Measurements from ENCODE around the gene TANK. TPM values are rescaled to one million over a fixed set of nuclear protein-coding genes. Genes with fewer than 3 reads are reported as not detected.
A peak's percentile ranks its signal among the peaks of the same experiment; 100 is the strongest.
"Not testable (repeated sequence)": the region's sequence is repeated elsewhere in the genome, so short reads cannot be mapped to it uniquely, and the experiment has no call there.

The TANK gene
- total and polyA plus RNA-seq, 2 donors (not counting 1 experiment from before 2014, with no cell fraction given), result 96.4 to 104 TPM

GRCh38 chr2:161281615-161282310 lies 121.5 kb downstream of the TANK start:
- not testable (repeated sequence) for H3K27me3 ChIP-seq (ENCODE audit: control insufficient read depth, insufficient read depth, low read length); H3K36me3 ChIP-seq (ENCODE audit: control insufficient read depth, insufficient read depth, low read length); H3K4me2 ChIP-seq (ENCODE audit: extremely low read depth, insufficient read depth, low read length); DNase-seq (ENCODE audit: low read depth in 2 of 2); H2AFZ ChIP-seq (ENCODE audit: low read length); H3K4me3 ChIP-seq (replicated peaks in 1 of 4; ENCODE audit: control extremely low read depth in 1 of 4, insufficient read depth in 1 of 4, low read depth in 3 of 4, low read length in 4 of 4); H3K27ac ChIP-seq (ENCODE audit: insufficient read depth, low read length); H3K9ac ChIP-seq (ENCODE audit: insufficient read depth, low read length); H3K4me1 ChIP-seq (ENCODE audit: control insufficient read depth, extremely low read depth, insufficient read depth, low read length); H3K79me2 ChIP-seq (ENCODE audit: control insufficient read depth, insufficient read depth, low read length); H3K9me3 ChIP-seq (ENCODE audit: control insufficient read depth, insufficient read depth, low read depth, low read length); H4K20me1 ChIP-seq (ENCODE audit: control insufficient read depth, extremely low read depth, insufficient read depth, low read length)

GRCh38 chr2:161282311-161282644 lies 122.0 kb downstream of the TANK start:
- not testable (repeated sequence) for H3K4me3 ChIP-seq (replicated peaks in 1 of 4; ENCODE audit: control extremely low read depth in 1 of 4, insufficient read depth in 1 of 4, low read depth in 3 of 4, low read length in 4 of 4); H4K20me1 ChIP-seq (ENCODE audit: control insufficient read depth, extremely low read depth, insufficient read depth, low read length); H3K9me3 ChIP-seq (ENCODE audit: control insufficient read depth, insufficient read depth, low read depth, low read length); H2AFZ ChIP-seq (ENCODE audit: low read length); H3K27me3 ChIP-seq (ENCODE audit: control insufficient read depth, insufficient read depth, low read length); H3K4me2 ChIP-seq (ENCODE audit: extremely low read depth, insufficient read depth, low read length); DNase-seq (ENCODE audit: low read depth in 2 of 2); H3K4me1 ChIP-seq (ENCODE audit: control insufficient read depth, extremely low read depth, insufficient read depth, low read length); H3K36me3 ChIP-seq (ENCODE audit: control insufficient read depth, insufficient read depth, low read length); H3K27ac ChIP-seq (ENCODE audit: insufficient read depth, low read length); H3K9ac ChIP-seq (ENCODE audit: insufficient read depth, low read length); H3K79me2 ChIP-seq (ENCODE audit: control insufficient read depth, insufficient read depth, low read length)

GRCh38 chr2:161283926-161284325 lies 123.7 kb downstream of the TANK start:
- Histone ChIP-seq H3K9ac (ENCODE audit: insufficient read depth, low read length) (no peak overlapping the region), H3K4me1 (ENCODE audit: control insufficient read depth, extremely low read depth, insufficient read depth, low read length) (no peaks in the 10 kb centered on the region), H3K79me2 (ENCODE audit: control insufficient read depth, insufficient read depth, low read length) (no peaks in the 10 kb centered on the region), H3K4me2 (ENCODE audit: extremely low read depth, insufficient read depth, low read length) (no peak overlapping the region), H3K4me3 (replicated peaks in 1 of 4; ENCODE audit: control extremely low read depth in 1 of 4, insufficient read depth in 1 of 4, low read depth in 3 of 4, low read length in 4 of 4) (no peak overlapping the region), H3K27me3 (ENCODE audit: control insufficient read depth, insufficient read depth, low read length) (no peaks in the 10 kb centered on the region), H3K9me3 (ENCODE audit: control insufficient read depth, insufficient read depth, low read depth, low read length) (peaks cover 2% of the 10 kb centered on the region), H2AFZ (ENCODE audit: low read length) (no peak overlapping the region), H4K20me1 (ENCODE audit: control insufficient read depth, extremely low read depth, insufficient read depth, low read length) (no peaks in the 10 kb centered on the region), H3K36me3 (ENCODE audit: control insufficient read depth, insufficient read depth, low read length) (no peaks in the 10 kb centered on the region), H3K27ac (ENCODE audit: insufficient read depth, low read length) (no peak overlapping the region)
- peak in 1 of 2 donors; percentile 53 for DNase-seq (ENCODE audit: low read depth in 2 of 2)
- TF ChIP-seq EZH2 (IDR thresholded peaks at IDR 0.05; ENCODE audit: low read length, missing control alignments), result no peak
- TF ChIP-seq CTCF (conservative IDR thresholded peaks at IDR 0.05 in 1 of 2, IDR thresholded peaks at IDR 0.05 in 1 of 2; ENCODE audit: low read depth in 1 of 2, low read length in 2 of 2), result no peak

Other genes with a start within 250 kb of the TANK start
- 57.0 and 69.2 TPM in 2 replicates for gene PSMD14, start 148.0 kb downstream of the TANK start, total RNA-seq
- gene PSMD14, start 148.0 kb downstream of the TANK start, polyA plus RNA-seq, result 87.5 and 103 TPM in 2 replicates

Data from fibroblast of lung (primary cell).